ENCODE measurements around the gene ETS1. TPM values are rescaled to one million over a fixed set of nuclear protein-coding genes. Genes with fewer than 3 reads are reported as not detected.

ETS1 gene
- total RNA-seq, 2 donors from 2014 or later, result 15.2 to 30.0 TPM

- Histone ChIP-seq H3K36me3 (no peaks in the 10 kb centered on the region), H3K27ac (no peak overlapping the region), H3K9me3 (no peaks in the 10 kb centered on the region), H3K4me1 (replicated peaks) (no peaks in the 10 kb centered on the region), H3K4me3 (no peak overlapping the region), H3K27me3 (replicated peaks; ENCODE audit: insufficient read depth) (no peaks in the 10 kb centered on the region)
- intact Hi-C loops (cut with DNase I), result no loop called here
- no peak for DNase-seq (ENCODE audit: low spot score)
- TF ChIP-seq CTCF (IDR thresholded peaks at IDR 0.05) (no peak), POLR2A (IDR thresholded peaks at IDR 0.05) (no peak)
Observed at GRCh38 chr11:128432926-128433325, 154.4 kb downstream of the ETS1 start.

DNA sequence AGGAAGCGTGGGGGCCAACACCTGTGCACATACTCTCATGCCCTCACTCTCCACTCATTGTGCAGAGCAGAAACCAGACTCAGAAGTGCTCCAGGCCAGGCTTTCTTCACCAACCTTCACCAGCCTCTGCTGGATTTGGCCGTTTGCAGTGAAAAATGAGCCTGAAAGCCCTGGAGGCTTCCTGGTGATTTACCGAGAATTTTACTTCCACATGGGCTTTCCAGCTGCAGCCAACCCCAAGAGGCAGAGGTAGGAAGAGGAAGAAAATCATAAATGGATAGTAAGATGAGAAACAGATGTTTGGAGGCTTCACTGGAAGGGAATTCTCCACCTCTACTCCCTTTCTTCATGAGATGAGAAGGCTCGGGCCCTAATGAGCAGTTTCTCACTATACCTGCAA lies 155.4 kb downstream of the ETS1 start:
- intact Hi-C loops (cut with DNase I), result no loop called here
- Histone ChIP-seq H3K27me3 (replicated peaks; ENCODE audit: insufficient read depth) (no peaks in the 10 kb centered on the region), H3K9me3 (no peaks in the 10 kb centered on the region), H3K4me1 (replicated peaks) (no peaks in the 10 kb centered on the region), H3K27ac (no peak overlapping the region), H3K4me3 (no peak overlapping the region), H3K36me3 (no peaks in the 10 kb centered on the region)
- no peak for TF ChIP-seq POLR2A (IDR thresholded peaks at IDR 0.05)
- TF ChIP-seq POLR2AphosphoS5 (IDR thresholded peaks at IDR 0.05), result no peak
- no peak for TF ChIP-seq CTCF (IDR thresholded peaks at IDR 0.05)
- no peak for DNase-seq (ENCODE audit: low spot score)
- 64% methylated on average over 4 of the region's 4 CpGs for WGBS

GRCh38 chr11:128428935-128429334 lies 158.4 kb downstream of the ETS1 start:
- no peak overlapping the region for H3K4me3 ChIP-seq
- TF ChIP-seq CTCF (IDR thresholded peaks at IDR 0.05) (no peak), POLR2AphosphoS5 (IDR thresholded peaks at IDR 0.05) (no peak), POLR2A (IDR thresholded peaks at IDR 0.05) (no peak)
- no peak overlapping the region for H3K27ac ChIP-seq
- DNase-seq (ENCODE audit: low spot score), result no peak
- WGBS, result 70% methylated on average over 3 of the region's 3 CpGs
- no peaks in the 10 kb centered on the region for H3K9me3 ChIP-seq
- intact Hi-C loops (cut with DNase I), result no loop called here
- H3K27me3 ChIP-seq (replicated peaks; ENCODE audit: insufficient read depth), result no peaks in the 10 kb centered on the region
- H3K4me1 ChIP-seq (replicated peaks), result no peaks in the 10 kb centered on the region
- H3K36me3 ChIP-seq, result no peaks in the 10 kb centered on the region

DNA sequence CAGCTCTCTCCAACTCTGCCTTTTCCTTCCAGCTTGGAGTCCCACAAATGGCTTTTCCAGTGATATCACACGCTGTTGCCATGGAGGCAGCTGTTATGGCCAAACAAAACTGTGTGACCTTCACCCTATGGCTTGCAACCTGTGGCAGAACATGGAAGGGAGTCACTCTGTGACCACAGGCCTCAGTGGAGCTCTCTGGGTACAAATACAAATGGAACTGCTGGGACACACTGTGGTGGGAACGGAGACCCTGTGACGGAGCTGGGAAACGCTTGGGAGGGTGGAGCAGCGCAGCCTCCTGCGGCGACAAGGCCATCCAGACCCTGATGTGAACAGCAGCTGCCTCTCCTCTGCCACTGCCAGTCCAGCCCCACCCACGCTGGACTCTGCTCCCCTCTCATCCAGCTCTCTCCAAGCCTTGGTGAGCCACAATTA lies 162.5 kb downstream of the ETS1 start:
- TF ChIP-seq CTCF (IDR thresholded peaks at IDR 0.05) (no peak), POLR2AphosphoS5 (IDR thresholded peaks at IDR 0.05) (no peak)
- H3K27ac ChIP-seq, result no peak overlapping the region
- H3K4me1 ChIP-seq (replicated peaks), result no peaks in the 10 kb centered on the region
- H3K27me3 ChIP-seq (replicated peaks; ENCODE audit: insufficient read depth), result no peaks in the 10 kb centered on the region
- WGBS, result 62% methylated on average over 8 of the region's 8 CpGs
- DNase-seq (ENCODE audit: low spot score), result no peak
- intact Hi-C loops (cut with DNase I), result no loop called here
- H3K36me3 ChIP-seq, result no peaks in the 10 kb centered on the region
- no peak overlapping the region for H3K4me3 ChIP-seq
- H3K9me3 ChIP-seq, result no peaks in the 10 kb centered on the region

- intact Hi-C loops (cut with DNase I), result no loop called here
- no peaks in the 10 kb centered on the region for H3K9me3 ChIP-seq
- no peaks in the 10 kb centered on the region for H3K36me3 ChIP-seq
- DNase-seq (ENCODE audit: low spot score), result no peak
- no peak overlapping the region for H3K4me3 ChIP-seq
- no peaks in the 10 kb centered on the region for H3K27me3 ChIP-seq (replicated peaks; ENCODE audit: insufficient read depth)
- H3K27ac ChIP-seq, result no peak overlapping the region
- no peak for TF ChIP-seq CTCF (IDR thresholded peaks at IDR 0.05)
- no peak for TF ChIP-seq POLR2AphosphoS5 (IDR thresholded peaks at IDR 0.05)
- TF ChIP-seq POLR2A (IDR thresholded peaks at IDR 0.05), result no peak
- WGBS, result 38% methylated on average over 8 of the region's 8 CpGs
- H3K4me1 ChIP-seq (replicated peaks), result no peaks in the 10 kb centered on the region
Observed at GRCh38 chr11:128424271-128424711, 163.1 kb downstream of the ETS1 start.

Data from prostate gland (tissue), 2 donors.